VCaP (cell line): ENCODE results near the gene ROR2.

ENCODE experiments used
- H3K27ac ChIP-seq: fragments of 450-650 bp; 2 replicates; pipeline ENCODE4 v1.5.1; 2017
- TF ChIP-seq, protein P1 (sequence below): fragments of 450-650 bp; conservative IDR thresholded peaks from 2 replicates; pipeline ENCODE4 v1.5.1; 2017; ENCODE audit warnings: mild to moderate bottlenecking, moderate library complexity

The ROR2 gene

GRCh38 chr9:91732187-91733005, 217.6 kb downstream of the ROR2 start:
- H3K27ac ChIP-seq, result no peak overlapping the region
- TF ChIP-seq, protein P1, sequence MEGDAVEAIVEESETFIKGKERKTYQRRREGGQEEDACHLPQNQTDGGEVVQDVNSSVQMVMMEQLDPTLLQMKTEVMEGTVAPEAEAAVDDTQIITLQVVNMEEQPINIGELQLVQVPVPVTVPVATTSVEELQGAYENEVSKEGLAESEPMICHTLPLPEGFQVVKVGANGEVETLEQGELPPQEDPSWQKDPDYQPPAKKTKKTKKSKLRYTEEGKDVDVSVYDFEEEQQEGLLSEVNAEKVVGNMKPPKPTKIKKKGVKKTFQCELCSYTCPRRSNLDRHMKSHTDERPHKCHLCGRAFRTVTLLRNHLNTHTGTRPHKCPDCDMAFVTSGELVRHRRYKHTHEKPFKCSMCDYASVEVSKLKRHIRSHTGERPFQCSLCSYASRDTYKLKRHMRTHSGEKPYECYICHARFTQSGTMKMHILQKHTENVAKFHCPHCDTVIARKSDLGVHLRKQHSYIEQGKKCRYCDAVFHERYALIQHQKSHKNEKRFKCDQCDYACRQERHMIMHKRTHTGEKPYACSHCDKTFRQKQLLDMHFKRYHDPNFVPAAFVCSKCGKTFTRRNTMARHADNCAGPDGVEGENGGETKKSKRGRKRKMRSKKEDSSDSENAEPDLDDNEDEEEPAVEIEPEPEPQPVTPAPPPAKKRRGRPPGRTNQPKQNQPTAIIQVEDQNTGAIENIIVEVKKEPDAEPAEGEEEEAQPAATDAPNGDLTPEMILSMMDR, result no peak

DNA sequence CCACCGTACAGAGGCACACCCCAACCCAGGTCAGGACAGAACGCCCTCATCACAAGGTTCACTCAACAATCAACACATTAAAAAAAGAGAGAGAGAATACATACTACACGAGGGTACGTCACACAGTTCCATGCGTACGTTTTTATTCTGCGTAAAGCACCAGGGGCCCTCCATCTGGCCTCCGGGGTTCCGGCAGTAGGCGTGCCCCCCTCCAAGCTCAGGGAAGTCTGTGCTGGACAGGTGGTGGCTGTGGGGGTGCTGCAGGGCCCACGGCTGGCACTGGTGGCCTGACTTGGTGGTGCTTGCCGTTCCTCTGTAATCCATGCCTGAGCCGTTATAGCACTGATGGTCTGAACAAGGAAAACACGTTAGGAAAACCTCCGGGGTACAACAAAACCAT, 219.2 kb downstream of the ROR2 start:
- TF ChIP-seq, protein P1, result no peak
- H3K27ac ChIP-seq, result no peak overlapping the region

DNA sequence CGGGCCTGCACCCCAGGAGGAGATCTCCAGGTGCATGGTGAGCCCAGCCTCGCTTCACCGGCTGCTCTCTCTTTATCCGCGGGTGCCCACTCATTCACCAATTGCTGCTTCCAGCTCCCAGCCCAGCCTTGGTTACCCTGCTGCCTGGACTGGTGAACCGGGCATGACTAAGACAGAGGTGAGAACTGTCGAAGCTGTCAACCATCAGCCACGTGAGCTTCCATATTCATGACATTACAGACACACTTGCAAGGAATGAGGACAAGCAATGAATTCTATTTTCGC, 220.5 kb downstream of the ROR2 start:
- peak overlapping the region; percentile 71 for H3K27ac ChIP-seq
- TF ChIP-seq, protein P1, result no peak

DNA sequence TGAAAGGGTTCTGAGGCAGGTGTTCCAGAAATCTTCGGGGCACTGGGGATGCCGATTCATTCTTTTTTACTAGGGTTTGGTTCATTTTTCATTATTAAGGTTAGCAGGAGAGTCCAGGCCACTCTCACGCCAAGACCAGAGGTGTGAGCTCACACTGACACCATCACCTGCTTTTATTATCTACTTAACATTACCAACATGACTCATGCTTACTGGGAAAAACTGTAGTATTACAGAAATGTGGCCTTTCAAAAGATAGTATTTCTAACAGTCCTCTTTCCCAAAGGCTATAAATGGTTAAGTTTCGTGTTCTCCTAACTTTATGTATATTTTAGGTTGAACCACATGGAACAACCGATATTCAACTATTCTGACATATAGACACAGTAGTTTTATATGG, 222.1 kb downstream of the ROR2 start:
- H3K27ac ChIP-seq, result peak overlapping the region; percentile 71
- TF ChIP-seq, protein P1, result no peak

DNA sequence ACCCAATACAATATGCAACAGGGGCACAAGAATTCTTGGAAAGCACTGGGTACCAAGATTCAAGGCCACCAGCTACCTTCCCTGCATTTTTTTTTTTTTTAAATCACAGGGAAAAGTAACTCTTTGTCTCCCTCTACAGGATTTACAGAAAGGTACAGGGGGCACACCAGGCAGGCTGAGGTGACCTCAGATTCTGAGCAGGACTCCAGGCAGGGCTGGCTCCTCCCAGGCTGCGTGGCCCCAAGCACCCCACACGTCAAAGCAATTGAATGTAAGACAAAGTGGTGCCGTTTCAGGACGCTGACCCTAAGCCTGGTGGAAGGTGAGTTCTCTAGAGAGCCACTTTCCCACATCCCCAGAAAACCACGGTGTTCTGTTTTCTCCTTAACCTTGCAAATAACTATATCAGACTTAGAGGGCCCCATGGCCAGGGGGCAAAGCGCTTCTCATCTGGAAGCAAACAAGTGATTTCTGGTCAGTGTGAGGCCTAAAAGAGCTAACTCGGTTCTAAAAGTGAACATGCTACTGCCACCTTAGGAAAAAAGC, 222.6 kb downstream of the ROR2 start:
- TF ChIP-seq, protein P1, result peak; percentile 83
- peak overlapping the region; percentile 71; the same call in 1 of the 2 replicates for H3K27ac ChIP-seq

DNA sequence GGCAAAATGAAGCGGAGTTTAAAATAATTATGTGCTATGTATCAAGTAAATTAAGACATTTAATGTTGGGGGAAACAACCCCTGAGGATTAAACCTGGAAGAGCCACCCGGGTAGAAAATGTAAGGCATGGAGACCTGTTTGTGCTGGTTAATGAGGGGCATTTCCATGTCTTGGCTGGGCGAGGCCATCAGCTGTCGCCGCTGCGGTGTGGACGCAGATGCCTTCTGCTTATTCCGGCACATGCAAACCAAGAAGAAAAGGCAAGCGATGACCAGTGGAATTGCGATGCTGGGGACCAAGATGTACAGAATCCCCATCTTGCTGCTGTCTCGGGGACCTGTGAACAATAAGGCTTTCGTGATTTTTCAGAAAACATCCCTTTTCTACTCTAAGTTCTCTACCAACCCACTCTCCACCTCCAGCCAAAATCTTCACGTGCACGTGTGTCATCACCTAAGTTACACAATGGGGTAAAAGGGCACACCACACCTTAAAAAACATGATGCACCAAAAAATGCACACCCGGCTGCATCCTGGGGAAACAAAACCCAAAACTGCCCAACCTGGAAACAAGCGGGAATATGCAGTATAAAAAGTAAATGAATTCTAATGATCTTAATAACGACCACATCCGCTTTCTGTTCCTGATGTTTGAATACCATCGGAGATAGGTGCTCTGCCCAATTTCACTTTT, 223.5 kb downstream of the ROR2 start:
- H3K27ac ChIP-seq, result no peak overlapping the region
- TF ChIP-seq, protein P1, result no peak

GRCh38 chr9:91725651-91726050, 224.4 kb downstream of the ROR2 start:
- TF ChIP-seq, protein P1, result no peak
- no peak overlapping the region for H3K27ac ChIP-seq
